Measurements from ENCODE around the gene S100A6.
A peak's percentile ranks its signal among the peaks of the same experiment; 100 is the strongest.

S100A6 gene

GRCh38 chr1:153506831-153507413, 28.9 kb downstream of the S100A6 start:
- DNase-seq (ENCODE audit: low spot score) = no peak
- ATAC-seq (ENCODE audit: low read depth) = peak; percentile 80
- Histone ChIP-seq H3K27me3 (ENCODE audit: insufficient read depth, poor library complexity, severe bottlenecking) (no peaks in the 10 kb centered on the region), H3K27ac (ENCODE audit: poor library complexity, severe bottlenecking) (peak overlapping the region; percentile 68), H3K4me1 (ENCODE audit: insufficient read depth, poor library complexity, severe bottlenecking) (peaks cover 23% of the 10 kb centered on the region), H3K9me3 (ENCODE audit: severe bottlenecking) (no peaks in the 10 kb centered on the region), H3K4me3 (ENCODE audit: severe bottlenecking) (no peak overlapping the region), H3K36me3 (ENCODE audit: low read depth) (no peaks in the 10 kb centered on the region)
- no peak for TF ChIP-seq CTCF (IDR thresholded peaks at IDR 0.05; ENCODE audit: poor library complexity, severe bottlenecking)

- Histone ChIP-seq H3K9me3 (ENCODE audit: severe bottlenecking) (no peaks in the 10 kb centered on the region), H3K27ac (ENCODE audit: poor library complexity, severe bottlenecking) (peak overlapping the region; percentile 68)
- ATAC-seq (ENCODE audit: low read depth) = no peak
Observed at GRCh38 chr1:153506386-153506785, 29.4 kb downstream of the S100A6 start.

GRCh38 chr1:153505576-153505975, 30.2 kb downstream of the S100A6 start:
- no peaks in the 10 kb centered on the region for H3K36me3 ChIP-seq (ENCODE audit: low read depth)
- TF ChIP-seq CTCF (IDR thresholded peaks at IDR 0.05; ENCODE audit: poor library complexity, severe bottlenecking) = no peak
- no peaks in the 10 kb centered on the region for H3K9me3 ChIP-seq (ENCODE audit: severe bottlenecking)
- peaks cover 23% of the 10 kb centered on the region for H3K4me1 ChIP-seq (ENCODE audit: insufficient read depth, poor library complexity, severe bottlenecking)
- no peak for DNase-seq (ENCODE audit: low spot score)
- no peak overlapping the region for H3K27ac ChIP-seq (ENCODE audit: poor library complexity, severe bottlenecking)
- ATAC-seq (ENCODE audit: low read depth) = no peak
- no peak overlapping the region for H3K4me3 ChIP-seq (ENCODE audit: severe bottlenecking)
- no peaks in the 10 kb centered on the region for H3K27me3 ChIP-seq (ENCODE audit: insufficient read depth, poor library complexity, severe bottlenecking)

More at GRCh38 chr1:153506386-153506785, 29.4 kb downstream of the S100A6 start:
- Histone ChIP-seq H3K27me3 (ENCODE audit: insufficient read depth, poor library complexity, severe bottlenecking) (no peaks in the 10 kb centered on the region), H3K36me3 (ENCODE audit: low read depth) (no peaks in the 10 kb centered on the region), H3K4me3 (ENCODE audit: severe bottlenecking) (no peak overlapping the region), H3K4me1 (ENCODE audit: insufficient read depth, poor library complexity, severe bottlenecking) (peaks cover 23% of the 10 kb centered on the region)
- no peak for DNase-seq (ENCODE audit: low spot score)
- no peak for TF ChIP-seq CTCF (IDR thresholded peaks at IDR 0.05; ENCODE audit: poor library complexity, severe bottlenecking)

GRCh38 chr1:153503766-153504165, 32.0 kb downstream of the S100A6 start:
- no peak overlapping the region for H3K27ac ChIP-seq (ENCODE audit: poor library complexity, severe bottlenecking)
- no peak for TF ChIP-seq CTCF (IDR thresholded peaks at IDR 0.05; ENCODE audit: poor library complexity, severe bottlenecking)
- no peaks in the 10 kb centered on the region for H3K36me3 ChIP-seq (ENCODE audit: low read depth)
- ATAC-seq (ENCODE audit: low read depth) (no peak), DNase-seq (ENCODE audit: low spot score) (no peak)
- no peaks in the 10 kb centered on the region for H3K9me3 ChIP-seq (ENCODE audit: severe bottlenecking)
- H3K4me3 ChIP-seq (ENCODE audit: severe bottlenecking) = no peak overlapping the region
- no peaks in the 10 kb centered on the region for H3K27me3 ChIP-seq (ENCODE audit: insufficient read depth, poor library complexity, severe bottlenecking)
- peaks cover 23% of the 10 kb centered on the region for H3K4me1 ChIP-seq (ENCODE audit: insufficient read depth, poor library complexity, severe bottlenecking)

- H3K27me3 ChIP-seq (ENCODE audit: insufficient read depth, poor library complexity, severe bottlenecking) = no peaks in the 10 kb centered on the region
- no peak overlapping the region for H3K4me3 ChIP-seq (ENCODE audit: severe bottlenecking)
- no peaks in the 10 kb centered on the region for H3K9me3 ChIP-seq (ENCODE audit: severe bottlenecking)
- no peak for DNase-seq (ENCODE audit: low spot score)
- H3K36me3 ChIP-seq (ENCODE audit: low read depth) = no peaks in the 10 kb centered on the region
- no peak overlapping the region for H3K27ac ChIP-seq (ENCODE audit: poor library complexity, severe bottlenecking)
- TF ChIP-seq CTCF (IDR thresholded peaks at IDR 0.05; ENCODE audit: poor library complexity, severe bottlenecking) = no peak
- H3K4me1 ChIP-seq (ENCODE audit: insufficient read depth, poor library complexity, severe bottlenecking) = peaks cover 2% of the 10 kb centered on the region
- no peak for ATAC-seq (ENCODE audit: low read depth)
Observed at GRCh38 chr1:153498746-153499145, 37.0 kb downstream of the S100A6 start.

All from RWPE2 (cell line).